GM19099 (cell line): ENCODE measurements around the gene DCBLD1.

Source experiments
- POLR2A ChIP-seq: IDR thresholded peaks from 3 replicates; pipeline ENCODE4 v1.6.1; 2011; ENCODE audit warnings: low read depth; ENCODE audit not compliant: insufficient read length; ENCODE audit errors: extremely low read depth

The DCBLD1 gene

GRCh38 chr6:117465691-117466090 lies 16.8 kb upstream of the DCBLD1 start:
- TF ChIP-seq POLR2A, result no peak

- TF ChIP-seq POLR2A, result no peak
These were observed 14.6 kb upstream of the DCBLD1 start for GRCh38 chr6:117467876-117468275.

GRCh38 chr6:117469356-117469755 lies 13.1 kb upstream of the DCBLD1 start:
- TF ChIP-seq POLR2A, result no peak

GRCh38 chr6:117469791-117470190 lies 12.7 kb upstream of the DCBLD1 start:
- no peak for TF ChIP-seq POLR2A

- TF ChIP-seq POLR2A, result no peak
These were observed 9.8 kb upstream of the DCBLD1 start for GRCh38 chr6:117472667-117473066.

- no peak for TF ChIP-seq POLR2A
These were observed 9.1 kb upstream of the DCBLD1 start for GRCh38 chr6:117473401-117473800.

GRCh38 chr6:117477988-117478852 lies 4.3 kb upstream of the DCBLD1 start:
- TF ChIP-seq POLR2A, result no peak

- no peak for TF ChIP-seq POLR2A
These were observed 3.6 kb upstream of the DCBLD1 start for GRCh38 chr6:117478853-117479231.

GRCh38 chr6:117480651-117481050 lies 1.8 kb upstream of the DCBLD1 start:
- no peak for TF ChIP-seq POLR2A

- no peak for TF ChIP-seq POLR2A
These were observed 1.1 kb upstream of the DCBLD1 start for GRCh38 chr6:117481278-117481925.

- no peak for TF ChIP-seq POLR2A
These were observed 591 bp upstream of the DCBLD1 start for GRCh38 chr6:117481926-117482239.

GRCh38 chr6:117483004-117483644 lies 650 bp downstream of the DCBLD1 start:
- TF ChIP-seq POLR2A, result peak; percentile 11

GRCh38 chr6:117483645-117484016 lies 1.2 kb downstream of the DCBLD1 start:
- TF ChIP-seq POLR2A, result no peak

- TF ChIP-seq POLR2A, result no peak
These were observed 1.7 kb downstream of the DCBLD1 start for GRCh38 chr6:117484052-117484646.

GRCh38 chr6:117485433-117485832 lies 3.0 kb downstream of the DCBLD1 start:
- no peak for TF ChIP-seq POLR2A

- no peak for TF ChIP-seq POLR2A
These were observed 5.3 kb downstream of the DCBLD1 start for GRCh38 chr6:117487821-117488220.

- TF ChIP-seq POLR2A, result no peak
These were observed 6.5 kb downstream of the DCBLD1 start for GRCh38 chr6:117489003-117489402.

- TF ChIP-seq POLR2A, result no peak
These were observed 9.4 kb downstream of the DCBLD1 start for GRCh38 chr6:117491916-117492315.
